Endometrial microvascular endothelial cells (primary cell): ENCODE measurements around the gene ITCH. TPM values are rescaled to one million over a fixed set of nuclear protein-coding genes. Genes with fewer than 3 reads are reported as not detected.

Experiments used
- in situ Hi-C: cut with HindIII; loops from 2 replicates; pipeline ENCODE4 v1.10.0; 2017; ENCODE audit warnings: low sequenced_read_pairs, low pct_unique_long_range_greater_than_20kb; ENCODE audit errors: inconsistent ontology term
- total RNA-seq: library from RNA; depleted of rRNA; stranded (reverse); fragments of >200 nt; gene quantifications from one replicate; pipeline ENCODE4 v1.2.3, GENCODE V29; 2015; ENCODE audit errors: inconsistent ontology term

ITCH gene
- total RNA-seq, 1 donor from 2014 or later: 39.4 TPM

GRCh38 chr20:34558320-34559218 is 195.5 kb downstream of the ITCH start, which contains the start of gene MAP1LC3A:
TSS of gene MAP1LC3A (plus strand) at chr20:34558718. CDS start at chr20:34558869, 151 bp downstream.
- in situ Hi-C loops: no loop called here

DNA sequence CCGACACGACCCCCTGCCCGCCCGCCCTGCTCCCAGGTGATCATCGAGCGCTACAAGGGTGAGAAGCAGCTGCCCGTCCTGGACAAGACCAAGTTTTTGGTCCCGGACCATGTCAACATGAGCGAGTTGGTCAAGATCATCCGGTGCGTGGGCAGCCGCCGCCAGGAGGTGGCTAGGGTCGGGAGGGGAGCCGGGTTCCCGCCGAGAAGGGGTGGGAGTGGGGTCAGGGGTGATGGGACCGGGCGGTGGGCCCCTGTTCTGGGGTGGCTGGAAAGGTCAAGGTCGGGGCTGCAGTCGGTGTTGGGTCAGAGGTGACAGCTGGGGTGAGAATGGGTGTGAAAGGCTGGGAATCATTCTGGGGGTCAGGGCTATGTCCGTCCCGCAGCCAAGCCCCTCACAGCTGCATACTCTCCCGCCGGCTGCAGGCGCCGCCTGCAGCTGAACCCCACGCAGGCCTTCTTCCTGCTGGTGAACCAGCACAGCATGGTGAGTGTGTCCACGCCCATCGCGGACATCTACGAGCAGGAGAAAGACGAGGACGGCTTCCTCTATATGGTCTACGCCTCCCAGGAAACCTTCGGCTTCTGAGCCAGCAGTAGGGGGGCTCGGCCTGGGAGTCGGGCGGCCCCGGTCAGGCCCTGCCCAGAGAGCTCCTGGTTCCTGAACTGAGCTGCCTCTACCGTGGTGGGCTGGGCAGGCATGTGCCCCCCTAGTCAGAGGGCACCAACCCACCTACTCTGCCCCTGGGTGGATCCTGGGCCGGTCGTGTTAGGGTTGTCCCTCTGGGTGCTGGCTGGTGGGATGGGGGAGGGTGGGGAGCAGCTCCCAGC is 196.5 kb downstream of the ITCH start:
- in situ Hi-C loops: no loop called here

DNA sequence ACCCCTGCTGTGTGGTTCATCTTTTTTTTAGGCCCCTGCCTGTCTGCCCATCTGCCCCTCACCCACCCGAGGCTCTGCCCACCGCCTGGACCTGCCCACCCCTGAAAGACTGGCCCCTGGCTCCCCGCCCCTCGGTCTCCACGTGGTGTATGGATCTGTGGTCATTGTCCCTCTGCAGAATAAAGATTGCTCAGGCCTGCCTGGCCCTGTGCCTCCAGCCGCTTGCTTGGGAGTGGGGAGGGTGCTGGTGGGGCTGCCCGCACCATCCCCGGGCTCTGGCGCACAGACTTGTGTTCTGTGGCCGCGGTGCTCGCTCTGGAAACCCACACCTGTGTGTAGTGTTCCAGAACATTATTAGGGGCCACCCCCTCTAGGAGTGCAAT is 197.1 kb downstream of the ITCH start:
- in situ Hi-C loops: no loop called here

DNA sequence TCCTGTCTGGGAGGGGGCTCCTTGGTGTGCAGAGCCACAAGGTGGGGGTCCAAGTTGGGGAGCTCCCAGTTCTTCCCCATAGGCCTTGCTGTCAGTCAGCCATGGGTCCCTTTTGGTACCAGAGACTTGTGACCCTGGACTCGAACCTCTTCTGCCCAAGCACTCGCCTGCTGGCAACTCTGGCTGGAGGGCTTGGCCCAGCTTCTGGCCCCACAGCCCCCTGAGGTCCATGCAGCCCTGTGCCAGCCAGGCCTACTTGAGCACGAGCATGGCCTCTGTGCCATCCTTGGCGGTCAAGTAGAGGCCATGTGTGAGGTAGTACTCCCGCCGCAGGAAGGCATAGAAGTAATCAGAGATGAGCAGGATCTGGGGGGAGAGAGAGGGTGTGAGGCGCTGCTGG is 197.5 kb downstream of the ITCH start:
- in situ Hi-C loops: no loop called here

Other genes starting within 250 kb of the ITCH start
- gene ASIP, start 121.8 kb upstream of the ITCH start, total RNA-seq: not detected
- gene AHCY, start 59.9 kb upstream of the ITCH start, total RNA-seq: 134 TPM
- 137 TPM for gene DYNLRB1, start 153.1 kb downstream of the ITCH start, total RNA-seq
- gene MAP1LC3A, start 195.4 kb downstream of the ITCH start, total RNA-seq: 20.1 TPM